SJSA1 (cell line): ENCODE data around the gene C3orf20. TPM values are rescaled to one million over a fixed set of nuclear protein-coding genes. Genes with fewer than 3 reads are reported as not detected.

Experiments
- DNase-seq, 2 experiments: peaks; one replicate each; pipeline ENCODE4 v3.0.0-alpha.2; 2015 to 2020; ENCODE audit warnings: low spot score in 2 of 2, low read depth in 1 of 2
- H3K27ac ChIP-seq: fragments of 250-450 bp; sonication (Bioruptor Pico); 2 replicates; pipeline ENCODE4 v1.5.1; 2020; ENCODE audit warnings: mild to moderate bottlenecking, moderate library complexity
- H3K27me3 ChIP-seq: fragments of 250-450 bp; sonication (Bioruptor Pico); replicated peaks from 2 replicates; pipeline ENCODE4 v1.5.1; 2020; ENCODE audit warnings: mild to moderate bottlenecking, moderate library complexity
- H3K36me3 ChIP-seq: fragments of 250-450 bp; sonication (Bioruptor Pico); 2 replicates; pipeline ENCODE4 v1.5.1; 2020; ENCODE audit warnings: mild to moderate bottlenecking
- H3K4me1 ChIP-seq: fragments of 250-450 bp; sonication (Bioruptor Pico); replicated peaks from 2 replicates; pipeline ENCODE4 v1.6.1; 2021; ENCODE audit warnings: mild to moderate bottlenecking
- H3K4me3 ChIP-seq: fragments of 250-450 bp; sonication (Bioruptor Pico); 2 replicates; pipeline ENCODE4 v1.5.1; 2020; ENCODE audit warnings: mild to moderate bottlenecking
- H3K9me3 ChIP-seq: fragments of 250-450 bp; sonication (Bioruptor Pico); replicated peaks from 2 replicates; pipeline ENCODE4 v1.5.1; 2020; ENCODE audit warnings: mild to moderate bottlenecking
- total RNA-seq: library from RNA; depleted of rRNA; stranded (reverse); fragments of >200 nt; shearing (Covaris generic); gene quantifications from 2 replicates; pipeline ENCODE4 v1.2.3, GENCODE V29; 2014

C3orf20 gene
- total RNA-seq, 1 experiment from 2014 or later = not detected

DNA sequence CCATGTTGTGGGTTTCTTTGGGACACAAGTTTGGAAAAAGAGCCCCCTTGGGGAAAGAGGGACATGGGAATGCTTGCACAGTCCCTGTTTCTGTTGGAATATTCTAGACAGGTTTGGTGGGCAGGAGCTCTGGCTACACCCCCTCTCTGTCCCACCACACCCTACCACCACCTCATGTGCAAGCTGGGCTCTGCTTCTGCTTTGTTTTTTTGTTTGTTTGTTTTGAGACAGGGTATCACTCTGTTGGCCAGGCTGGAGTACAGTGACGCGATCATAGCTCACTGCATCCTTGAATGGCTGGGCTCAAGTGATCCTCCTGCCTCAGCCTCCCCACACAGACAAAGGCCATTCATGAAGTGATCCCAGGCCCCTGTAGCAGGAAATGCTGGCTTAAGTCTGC lies 86.9 kb downstream of the C3orf20 start:
- Histone ChIP-seq H3K9me3 (no peaks in the 10 kb centered on the region), H3K4me3 (no peak overlapping the region), H3K4me1 (no peaks in the 10 kb centered on the region), H3K27me3 (no peaks in the 10 kb centered on the region; the same call in 1 of the 2 replicates), H3K36me3 (no peaks in the 10 kb centered on the region), H3K27ac (no peak overlapping the region)
- DNase-seq = no peak

DNA sequence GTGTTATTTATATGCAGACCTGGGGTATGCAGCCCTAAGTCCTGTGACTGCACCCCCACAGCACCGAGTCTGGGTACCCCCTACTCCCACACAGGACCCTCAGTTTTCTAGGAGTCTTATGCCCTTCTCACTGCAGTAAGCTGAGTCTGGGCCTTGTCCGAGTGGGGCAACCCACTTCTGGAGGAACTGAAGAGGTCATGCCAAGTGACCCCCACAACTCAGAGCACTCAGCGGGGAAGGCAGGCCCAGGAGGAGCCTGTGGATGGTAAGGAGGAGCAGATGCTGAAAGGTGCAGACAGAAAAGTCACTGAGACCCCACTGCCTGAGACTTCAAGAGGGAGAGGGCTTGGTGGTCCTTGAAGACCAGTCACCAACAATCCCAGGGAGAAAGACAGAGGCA lies 87.8 kb downstream of the C3orf20 start:
- H3K4me3 ChIP-seq = no peak overlapping the region
- no peaks in the 10 kb centered on the region; the same call in 1 of the 2 replicates for H3K27me3 ChIP-seq
- no peak for DNase-seq
- H3K9me3 ChIP-seq = no peaks in the 10 kb centered on the region
- H3K4me1 ChIP-seq = no peaks in the 10 kb centered on the region
- no peak overlapping the region for H3K27ac ChIP-seq
- no peaks in the 10 kb centered on the region for H3K36me3 ChIP-seq

- Histone ChIP-seq H3K27ac (no peak overlapping the region), H3K4me1 (no peaks in the 10 kb centered on the region), H3K27me3 (no peaks in the 10 kb centered on the region; the same call in 1 of the 2 replicates), H3K9me3 (no peaks in the 10 kb centered on the region), H3K4me3 (no peak overlapping the region), H3K36me3 (no peaks in the 10 kb centered on the region)
- DNase-seq = no peak
These were observed 89.6 kb downstream of the C3orf20 start for GRCh38 chr3:14764331-14765059.

GRCh38 chr3:14765060-14765400 lies 90.1 kb downstream of the C3orf20 start:
- Histone ChIP-seq H3K4me3 (no peak overlapping the region), H3K27ac (no peak overlapping the region), H3K27me3 (no peaks in the 10 kb centered on the region; the same call in 1 of the 2 replicates), H3K9me3 (no peaks in the 10 kb centered on the region), H3K4me1 (no peaks in the 10 kb centered on the region), H3K36me3 (no peaks in the 10 kb centered on the region)
- no peak for DNase-seq

DNA sequence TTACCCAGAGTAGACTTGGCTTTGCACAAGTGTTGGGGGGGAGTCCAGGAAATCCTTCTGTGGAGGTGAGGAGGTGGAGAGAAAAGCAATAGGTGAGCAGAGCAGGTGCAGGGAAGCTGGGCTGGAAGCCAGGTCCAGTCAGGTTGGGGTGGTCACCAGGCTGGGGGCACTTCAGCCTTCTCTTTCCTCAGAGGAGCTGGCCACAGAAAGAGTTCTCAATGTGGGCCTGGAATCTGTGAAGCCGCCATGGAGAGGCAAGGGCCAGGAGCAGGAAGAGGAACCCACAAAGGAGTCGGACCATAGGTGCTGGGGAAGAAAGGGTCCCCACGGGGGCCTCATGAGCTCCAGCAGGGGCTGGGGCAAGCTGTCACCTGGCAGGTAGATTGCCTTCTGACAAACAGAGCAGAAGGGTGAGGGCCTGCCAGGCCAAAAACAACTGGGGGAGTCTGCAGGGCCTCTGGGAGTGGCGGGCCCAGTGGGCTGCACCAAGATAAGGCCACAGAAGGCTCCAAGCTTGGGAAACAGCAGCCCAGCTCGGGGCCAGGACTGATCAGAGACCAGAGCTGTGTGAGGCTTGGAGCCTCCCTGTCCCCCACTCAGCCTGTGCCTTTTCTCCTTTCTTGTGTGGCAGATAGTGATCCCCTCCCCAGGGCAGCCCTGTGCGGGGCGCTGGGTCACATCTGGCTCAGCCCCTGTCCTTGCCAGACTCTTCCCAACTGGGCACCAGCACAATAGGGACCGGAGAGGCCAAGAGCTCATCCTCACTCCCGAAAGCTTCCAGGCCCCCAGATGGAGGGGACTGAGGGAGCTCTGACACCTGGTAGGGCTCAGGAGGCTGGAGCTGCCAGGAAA lies 90.9 kb downstream of the C3orf20 start:
- Histone ChIP-seq H3K36me3 (no peaks in the 10 kb centered on the region), H3K4me3 (no peak overlapping the region), H3K9me3 (no peaks in the 10 kb centered on the region), H3K27ac (no peak overlapping the region), H3K27me3 (no peaks in the 10 kb centered on the region; the same call in 1 of the 2 replicates), H3K4me1 (no peaks in the 10 kb centered on the region)
- DNase-seq = no peak

DNA sequence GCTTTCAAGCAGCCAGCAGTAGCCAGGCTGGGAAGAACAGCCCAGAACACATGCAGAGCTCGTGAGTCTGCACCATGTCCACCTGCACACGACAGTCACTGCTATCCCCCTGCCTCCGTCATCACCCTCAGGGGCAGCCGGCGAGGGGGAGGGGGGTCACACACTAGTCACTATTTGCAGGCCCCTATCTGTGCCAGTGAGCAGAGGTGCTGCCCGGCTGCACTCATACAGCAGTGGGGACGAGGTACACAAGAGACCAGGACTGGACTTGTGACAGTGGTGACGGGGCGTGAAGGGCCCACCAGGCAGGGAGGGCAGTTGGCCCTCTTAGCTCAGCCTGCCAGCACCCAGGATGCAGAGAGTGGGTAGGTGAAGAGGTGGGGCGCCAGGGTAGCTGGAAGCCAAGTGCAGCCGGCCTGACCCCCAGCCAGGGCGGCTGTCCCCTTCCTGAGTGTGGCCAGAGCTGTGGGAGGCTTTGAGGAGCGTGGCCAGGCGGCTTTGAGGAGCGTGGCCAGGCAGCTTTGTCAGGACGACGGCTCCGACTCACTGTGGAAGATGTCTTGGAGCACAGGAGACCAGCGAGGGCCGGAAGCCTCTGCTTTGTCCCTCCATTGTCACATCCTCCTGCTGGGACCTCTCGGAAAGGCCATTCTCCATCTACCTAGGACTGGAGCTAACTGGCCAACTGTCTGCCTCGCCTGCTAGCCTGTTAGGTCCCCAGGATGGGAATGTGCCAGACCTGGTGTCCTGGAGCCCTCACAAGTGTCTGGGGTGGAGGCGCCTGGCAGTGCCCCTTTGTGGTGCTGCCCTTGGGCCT lies 91.7 kb downstream of the C3orf20 start:
- H3K4me1 ChIP-seq = no peaks in the 10 kb centered on the region
- H3K4me3 ChIP-seq = no peak overlapping the region
- no peaks in the 10 kb centered on the region for H3K36me3 ChIP-seq
- no peak overlapping the region for H3K27ac ChIP-seq
- DNase-seq = no peak
- no peaks in the 10 kb centered on the region; the same call in 1 of the 2 replicates for H3K27me3 ChIP-seq
- H3K9me3 ChIP-seq = no peaks in the 10 kb centered on the region

GRCh38 chr3:14767245-14768051 lies 92.5 kb downstream of the C3orf20 start:
- Histone ChIP-seq H3K4me1 (no peaks in the 10 kb centered on the region), H3K36me3 (no peaks in the 10 kb centered on the region), H3K9me3 (no peaks in the 10 kb centered on the region), H3K27ac (no peak overlapping the region), H3K4me3 (no peak overlapping the region), H3K27me3 (no peaks in the 10 kb centered on the region; the same call in 1 of the 2 replicates)
- no peak for DNase-seq

DNA sequence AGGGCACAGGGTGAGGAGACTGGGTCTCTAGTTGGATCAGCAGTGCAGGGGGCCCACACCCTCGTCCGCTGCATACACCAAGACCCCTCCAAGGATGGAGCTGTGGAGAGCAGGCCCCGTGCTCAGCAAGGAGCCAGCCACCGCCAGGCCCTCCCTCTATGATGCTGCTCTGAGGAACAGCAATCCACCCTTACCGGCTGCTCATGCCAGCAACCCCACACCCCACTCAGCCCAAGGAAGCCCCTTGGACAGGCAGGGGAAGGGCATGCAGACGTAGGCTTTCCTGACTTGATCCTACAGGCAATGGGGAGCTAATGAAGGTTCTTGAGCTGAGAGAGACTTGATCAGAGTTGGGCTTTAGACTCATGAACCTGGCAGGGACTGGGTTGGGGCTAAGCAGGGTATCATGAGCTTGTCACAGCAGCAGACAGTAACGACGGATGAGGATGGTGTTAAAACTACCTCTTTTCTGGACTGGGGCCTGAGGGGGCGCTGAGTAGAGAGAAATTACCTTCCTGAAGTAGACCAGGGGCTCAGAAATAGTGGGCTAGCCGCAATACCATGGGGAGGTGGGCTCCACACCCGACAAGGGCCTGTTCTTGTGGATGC lies 93.3 kb downstream of the C3orf20 start:
- H3K27me3 ChIP-seq = no peaks in the 10 kb centered on the region; the same call in 1 of the 2 replicates
- no peak overlapping the region for H3K4me3 ChIP-seq
- no peak for DNase-seq
- no peaks in the 10 kb centered on the region for H3K36me3 ChIP-seq
- no peaks in the 10 kb centered on the region for H3K9me3 ChIP-seq
- H3K27ac ChIP-seq = no peak overlapping the region
- no peaks in the 10 kb centered on the region for H3K4me1 ChIP-seq

DNA sequence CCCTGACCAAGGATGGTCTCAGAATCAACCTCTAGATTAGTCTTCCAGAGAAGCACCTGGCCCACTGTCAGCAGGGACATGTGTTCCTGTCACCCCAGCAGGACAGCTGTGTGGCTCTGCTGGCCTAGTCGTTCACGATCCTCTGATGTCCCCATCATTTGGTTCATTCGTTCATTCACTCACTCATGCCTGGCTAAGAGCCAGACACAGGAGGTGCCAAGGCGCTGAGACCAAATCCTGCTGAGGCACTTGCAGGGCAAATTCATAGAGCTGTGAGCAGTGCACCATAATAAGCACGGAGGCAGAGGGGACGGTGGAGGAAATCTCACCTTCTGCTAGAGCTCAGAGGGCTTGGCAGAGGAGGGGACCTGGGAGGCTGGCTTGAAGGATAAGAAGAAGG lies 93.9 kb downstream of the C3orf20 start:
- Histone ChIP-seq H3K27ac (no peak overlapping the region), H3K4me1 (no peaks in the 10 kb centered on the region), H3K9me3 (no peaks in the 10 kb centered on the region), H3K36me3 (no peaks in the 10 kb centered on the region), H3K4me3 (no peak overlapping the region), H3K27me3 (no peaks in the 10 kb centered on the region; the same call in 1 of the 2 replicates)
- no peak for DNase-seq

GRCh38 chr3:14769544-14770325 lies 94.8 kb downstream of the C3orf20 start:
- H3K36me3 ChIP-seq = no peaks in the 10 kb centered on the region
- no peaks in the 10 kb centered on the region for H3K27me3 ChIP-seq
- no peaks in the 10 kb centered on the region for H3K9me3 ChIP-seq
- H3K4me3 ChIP-seq = no peak overlapping the region
- H3K4me1 ChIP-seq = no peaks in the 10 kb centered on the region
- H3K27ac ChIP-seq = no peak overlapping the region
- no peak for DNase-seq

DNA sequence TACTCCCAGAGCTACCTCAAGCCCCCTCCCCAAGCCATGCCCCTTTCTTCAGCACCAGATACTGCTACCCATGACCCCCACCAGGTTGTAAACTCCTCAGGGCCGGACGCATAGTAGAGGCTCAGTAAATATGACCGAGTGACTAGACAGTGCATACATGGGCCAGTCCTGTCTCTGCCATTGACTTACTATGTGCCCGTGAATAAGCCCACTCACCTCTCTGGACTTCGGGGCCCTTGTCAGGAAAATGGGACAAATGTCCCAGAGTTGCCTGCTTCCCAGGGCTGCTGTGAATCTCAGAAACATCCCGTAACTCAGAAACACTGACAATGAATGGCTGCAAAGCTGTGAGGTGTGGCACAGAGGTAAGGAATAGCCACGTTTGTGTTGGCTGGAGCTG lies 95.7 kb downstream of the C3orf20 start:
- Histone ChIP-seq H3K27ac (no peak overlapping the region), H3K9me3 (no peaks in the 10 kb centered on the region), H3K4me3 (no peak overlapping the region), H3K4me1 (no peaks in the 10 kb centered on the region), H3K36me3 (no peaks in the 10 kb centered on the region), H3K27me3 (no peaks in the 10 kb centered on the region)
- DNase-seq = no peak
